Measurements from ENCODE around the gene KLF12.

KLF12 gene

GRCh38 chr13:74101436-74101835 is 32.8 kb downstream of the KLF12 start:
- no peak for DNase-seq

- no peak for DNase-seq
Observed at GRCh38 chr13:74098077-74098476, 36.1 kb downstream of the KLF12 start.

- no peak for DNase-seq
Observed at GRCh38 chr13:74097116-74097515, 37.1 kb downstream of the KLF12 start.

- no peak for DNase-seq
Observed at GRCh38 chr13:74093691-74094090, 40.5 kb downstream of the KLF12 start.

GRCh38 chr13:74092711-74093110 is 41.5 kb downstream of the KLF12 start:
- no peak for DNase-seq

- no peak for DNase-seq
Observed at GRCh38 chr13:74090869-74091605, 43.2 kb downstream of the KLF12 start.

GRCh38 chr13:74090397-74090796 is 43.8 kb downstream of the KLF12 start:
- no peak for DNase-seq

GRCh38 chr13:74087357-74087756 is 46.8 kb downstream of the KLF12 start:
- DNase-seq = no peak

Measured in NCI-H510A (cell line).